KMS-11 (cell line): ENCODE measurements around the gene SYNE1.

Experiments
- H2AFZ ChIP-seq: fragments of 200-600 bp; sonication (generic); 2 replicates; pipeline ENCODE4 v1.6.1; 2016; ENCODE audit warnings: antibody characterized with exemption, mixed run types, low read depth
- H3K27ac ChIP-seq: fragments of 200-600 bp; sonication (generic); 2 replicates; pipeline ENCODE4 v1.6.1; 2016; ENCODE audit warnings: mild to moderate bottlenecking, mixed run types
- H3K27me3 ChIP-seq: fragments of 200-600 bp; sonication (generic); 2 replicates; pipeline ENCODE4 v1.6.1; 2017; ENCODE audit warnings: mild to moderate bottlenecking, low read depth, mixed run types, moderate library complexity; ENCODE audit not compliant: insufficient read depth
- H3K36me3 ChIP-seq: fragments of 200-600 bp; sonication (generic); 2 replicates; pipeline ENCODE4 v1.6.1; 2017; ENCODE audit warnings: mild to moderate bottlenecking, mixed run types; ENCODE audit not compliant: insufficient read depth
- H3K4me1 ChIP-seq: fragments of 200-600 bp; sonication (generic); 2 replicates; pipeline ENCODE4 v1.6.1; 2016; ENCODE audit warnings: mild to moderate bottlenecking, low read depth, mixed run types; ENCODE audit not compliant: poor library complexity, severe bottlenecking
- H3K4me2 ChIP-seq: fragments of 200-600 bp; sonication (generic); 2 replicates; pipeline ENCODE4 v1.7.0; 2016; ENCODE audit warnings: mild to moderate bottlenecking, mixed run types
- H3K4me3 ChIP-seq: fragments of 200-600 bp; sonication (generic); IDR thresholded peaks from 2 replicates; pipeline ENCODE4 v1.6.1; 2017; ENCODE audit warnings: low read depth, low read length, mixed read lengths; ENCODE audit not compliant: insufficient read depth
- H3K79me2 ChIP-seq: fragments of 200-600 bp; sonication (generic); 2 replicates; pipeline ENCODE4 v1.6.1; 2016; ENCODE audit warnings: low read depth, mixed run types; ENCODE audit not compliant: insufficient read depth
- H3K9ac ChIP-seq: fragments of 200-600 bp; sonication (generic); 2 replicates; pipeline ENCODE4 v1.6.1; 2016; ENCODE audit warnings: mild to moderate bottlenecking, mixed run types
- H4K20me1 ChIP-seq: fragments of 200-600 bp; sonication (generic); 2 replicates; pipeline ENCODE4 v1.6.1; 2016; ENCODE audit warnings: mild to moderate bottlenecking, mixed run types; ENCODE audit not compliant: insufficient read depth
- TF ChIP-seq, protein P1 (sequence below): fragments of 200-600 bp; sonication (generic); conservative IDR thresholded peaks from 2 replicates; pipeline ENCODE4 v1.6.1; 2017; ENCODE audit warnings: low read depth, mild to moderate bottlenecking, antibody characterized with exemption, low read length, moderate library complexity, mixed read lengths

Gene SYNE1

DNA sequence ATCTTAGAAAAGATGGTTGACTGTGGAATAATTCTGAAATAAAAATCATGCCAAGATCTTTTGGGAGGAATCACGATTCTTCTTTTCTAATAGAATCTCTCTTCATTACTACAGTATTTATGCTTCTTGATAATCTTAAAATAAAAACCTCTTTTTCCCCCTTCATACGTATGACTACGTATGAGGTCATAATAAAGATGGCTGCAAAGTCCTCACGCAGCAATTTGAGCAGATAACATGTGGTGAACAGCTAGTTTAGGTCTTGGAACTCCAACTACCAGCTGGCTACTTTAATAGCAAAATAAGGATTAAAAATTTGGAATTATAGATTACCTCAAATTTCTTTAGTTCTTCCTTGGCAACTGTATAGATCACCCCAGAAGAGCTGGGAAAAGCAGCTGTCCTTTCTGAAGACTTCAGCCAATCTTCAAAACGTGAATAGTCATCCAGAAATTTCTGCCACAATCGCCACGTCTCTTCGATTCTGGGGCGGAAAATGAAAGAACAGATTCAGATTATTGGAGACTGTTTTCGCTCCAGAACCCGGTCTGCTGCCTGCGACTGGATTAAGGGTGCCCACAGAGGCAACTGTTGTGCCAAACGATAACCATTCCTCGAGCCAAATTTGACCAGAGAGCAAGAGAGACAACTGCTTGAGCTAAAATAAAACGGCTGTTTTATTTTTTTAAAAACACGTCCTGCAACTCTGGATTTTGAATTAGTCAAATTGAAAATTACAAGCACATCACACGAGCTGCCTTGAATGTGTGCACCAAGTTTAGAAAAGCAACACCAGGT is 482.4 kb downstream of the SYNE1 start:
- Histone ChIP-seq H2AFZ (no peak overlapping the region), H3K4me2 (no peak overlapping the region), H3K4me3 (no peak overlapping the region), H3K27me3 (no peaks in the 10 kb centered on the region), H3K36me3 (no peaks in the 10 kb centered on the region), H3K9ac (no peak overlapping the region), H4K20me1 (no peaks in the 10 kb centered on the region), H3K79me2 (no peaks in the 10 kb centered on the region), H3K27ac (no peak overlapping the region), H3K4me1 (peaks cover under 1% of the 10 kb centered on the region)
- TF ChIP-seq, protein P1, sequence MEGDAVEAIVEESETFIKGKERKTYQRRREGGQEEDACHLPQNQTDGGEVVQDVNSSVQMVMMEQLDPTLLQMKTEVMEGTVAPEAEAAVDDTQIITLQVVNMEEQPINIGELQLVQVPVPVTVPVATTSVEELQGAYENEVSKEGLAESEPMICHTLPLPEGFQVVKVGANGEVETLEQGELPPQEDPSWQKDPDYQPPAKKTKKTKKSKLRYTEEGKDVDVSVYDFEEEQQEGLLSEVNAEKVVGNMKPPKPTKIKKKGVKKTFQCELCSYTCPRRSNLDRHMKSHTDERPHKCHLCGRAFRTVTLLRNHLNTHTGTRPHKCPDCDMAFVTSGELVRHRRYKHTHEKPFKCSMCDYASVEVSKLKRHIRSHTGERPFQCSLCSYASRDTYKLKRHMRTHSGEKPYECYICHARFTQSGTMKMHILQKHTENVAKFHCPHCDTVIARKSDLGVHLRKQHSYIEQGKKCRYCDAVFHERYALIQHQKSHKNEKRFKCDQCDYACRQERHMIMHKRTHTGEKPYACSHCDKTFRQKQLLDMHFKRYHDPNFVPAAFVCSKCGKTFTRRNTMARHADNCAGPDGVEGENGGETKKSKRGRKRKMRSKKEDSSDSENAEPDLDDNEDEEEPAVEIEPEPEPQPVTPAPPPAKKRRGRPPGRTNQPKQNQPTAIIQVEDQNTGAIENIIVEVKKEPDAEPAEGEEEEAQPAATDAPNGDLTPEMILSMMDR: no peak

- Histone ChIP-seq H3K9ac (no peak overlapping the region), H3K36me3 (no peaks in the 10 kb centered on the region), H3K4me1 (no peaks in the 10 kb centered on the region), H3K27ac (no peak overlapping the region), H3K4me2 (no peak overlapping the region), H3K79me2 (no peaks in the 10 kb centered on the region), H4K20me1 (no peaks in the 10 kb centered on the region), H3K4me3 (no peak overlapping the region), H3K27me3 (no peaks in the 10 kb centered on the region), H2AFZ (no peak overlapping the region)
- TF ChIP-seq, protein P1: no peak
Measured at GRCh38 chr6:152151920-152152319, 485.2 kb downstream of the SYNE1 start.

GRCh38 chr6:152150196-152150595 is 487.0 kb downstream of the SYNE1 start:
- no peaks in the 10 kb centered on the region for H3K79me2 ChIP-seq
- H2AFZ ChIP-seq: no peak overlapping the region
- no peaks in the 10 kb centered on the region for H4K20me1 ChIP-seq
- H3K4me2 ChIP-seq: no peak overlapping the region
- H3K36me3 ChIP-seq: no peaks in the 10 kb centered on the region
- H3K27me3 ChIP-seq: no peaks in the 10 kb centered on the region
- TF ChIP-seq, protein P1: no peak
- H3K4me1 ChIP-seq: no peaks in the 10 kb centered on the region
- no peak overlapping the region for H3K9ac ChIP-seq
- no peak overlapping the region for H3K27ac ChIP-seq
- H3K4me3 ChIP-seq: no peak overlapping the region

DNA sequence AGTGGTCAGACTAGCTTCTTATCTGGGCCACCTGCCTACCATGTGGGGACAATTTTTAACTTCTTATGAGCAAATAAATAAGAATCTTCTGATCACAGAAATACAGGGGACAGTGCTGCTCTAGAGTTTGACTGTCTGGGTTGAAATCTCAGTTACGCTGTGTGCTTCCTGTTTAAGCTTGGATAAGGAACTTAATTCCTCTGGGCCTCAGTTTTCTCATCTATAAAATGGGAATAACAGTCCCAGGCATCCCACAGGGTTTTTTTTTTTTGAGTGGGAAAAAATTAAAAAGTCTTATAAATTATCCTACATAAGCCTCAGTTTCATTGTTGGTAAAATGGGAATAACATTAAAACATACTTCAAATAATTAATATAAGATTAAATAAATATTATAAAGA is 488.8 kb downstream of the SYNE1 start:
- Histone ChIP-seq H3K36me3 (no peaks in the 10 kb centered on the region), H4K20me1 (no peaks in the 10 kb centered on the region), H3K4me3 (no peak overlapping the region), H3K4me2 (no peak overlapping the region), H3K4me1 (no peaks in the 10 kb centered on the region), H3K79me2 (no peaks in the 10 kb centered on the region), H3K27me3 (no peaks in the 10 kb centered on the region), H3K9ac (no peak overlapping the region), H2AFZ (no peak overlapping the region), H3K27ac (no peak overlapping the region)
- TF ChIP-seq, protein P1: no peak
